NCI-H2081 treated with DMSO at 0.1 percent for 48 hours (cell line): ENCODE measurements around the gene PRPF38A.
"Not testable (repeated sequence)": the region's sequence is repeated elsewhere in the genome, so short reads cannot be mapped to it uniquely, and the experiment has no call there.

ENCODE experiments used
- DNase-seq: peaks from one replicate; lab custom pipeline; 2025; lab: John Stamatoyannopoulos, UW

The PRPF38A gene

GRCh38 chr1:52404116-52404974, at the start of gene PRPF38A, which contains the start of gene ORC1:
Gene PRPF38A (plus strand): TSS chr1:52404602. CDS start chr1:52404750, 148 bp downstream.
Gene ORC1 (minus strand): TSS chr1:52404423. CDS start chr1:52402223, 2,200 bp downstream.
- DNase-seq, result peak; percentile 92

- DNase-seq, result no peak
Observed at GRCh38 chr1:52355436-52355835, 49.0 kb upstream of the PRPF38A start.

- DNase-seq, result no peak
Observed at GRCh38 chr1:52355847-52356505, 48.4 kb upstream of the PRPF38A start.

GRCh38 chr1:52356818-52357355, 47.5 kb upstream of the PRPF38A start:
- no peak for DNase-seq

GRCh38 chr1:52357397-52357796, 47.0 kb upstream of the PRPF38A start:
- no peak for DNase-seq

- no peak for DNase-seq
Observed at GRCh38 chr1:52358851-52359497, 45.4 kb upstream of the PRPF38A start.

GRCh38 chr1:52359676-52360594, 44.5 kb upstream of the PRPF38A start:
- no peak for DNase-seq

GRCh38 chr1:52360595-52360968, 43.8 kb upstream of the PRPF38A start:
- no peak for DNase-seq

- no peak for DNase-seq
Observed at GRCh38 chr1:52364235-52364839, 40.1 kb upstream of the PRPF38A start.

- no peak for DNase-seq
Observed at GRCh38 chr1:52365071-52365745, 39.2 kb upstream of the PRPF38A start.

- DNase-seq, result peak; percentile 96
Observed at GRCh38 chr1:52365746-52366516, 38.5 kb upstream of the PRPF38A start, which contains the start of gene CC2D1B. Gene CC2D1B (minus strand): TSS chr1:52366205. CDS start chr1:52364620, 1,585 bp downstream.

GRCh38 chr1:52366517-52366827, 37.9 kb upstream of the PRPF38A start:
- DNase-seq, result no peak

- no peak for DNase-seq
Observed at GRCh38 chr1:52367272-52367671, 37.1 kb upstream of the PRPF38A start.

- DNase-seq, result peak; percentile 51
Observed at GRCh38 chr1:52368383-52369172, 35.8 kb upstream of the PRPF38A start.

- DNase-seq, result not testable (repeated sequence)
Observed at GRCh38 chr1:52369851-52370250, 34.6 kb upstream of the PRPF38A start.

GRCh38 chr1:52385376-52385775, 19.0 kb upstream of the PRPF38A start:
- DNase-seq, result no peak

GRCh38 chr1:52386458-52386857, 17.9 kb upstream of the PRPF38A start:
- DNase-seq, result no peak

- no peak for DNase-seq
Observed at GRCh38 chr1:52393174-52393573, 11.2 kb upstream of the PRPF38A start.

GRCh38 chr1:52399629-52400028, 4.8 kb upstream of the PRPF38A start:
- no peak for DNase-seq
